ENCODE data around the gene GDF9.

The GDF9 gene

GRCh38 chr5:132817011-132817410 lies 49.3 kb downstream of the GDF9 start:
- no peak for DNase-seq (ENCODE audit: low spot score)

- DNase-seq (ENCODE audit: low spot score) = no peak
These were observed 49.7 kb downstream of the GDF9 start for GRCh38 chr5:132816554-132816953.

GRCh38 chr5:132816083-132816482 lies 50.2 kb downstream of the GDF9 start:
- no peak for DNase-seq (ENCODE audit: low spot score)

GRCh38 chr5:132815454-132815853 lies 50.8 kb downstream of the GDF9 start:
- DNase-seq (ENCODE audit: low spot score) = peak; percentile 56

- DNase-seq (ENCODE audit: low spot score) = no peak
These were observed 51.6 kb downstream of the GDF9 start for GRCh38 chr5:132814503-132815294.

GRCh38 chr5:132813599-132814502 lies 52.4 kb downstream of the GDF9 start:
- peak; percentile 52 for DNase-seq (ENCODE audit: low spot score)

- no peak for DNase-seq (ENCODE audit: low spot score)
These were observed 53.3 kb downstream of the GDF9 start, which contains the start of gene SOWAHA for GRCh38 chr5:132812781-132813598. TSS of gene SOWAHA (plus strand) at chr5:132813302. CDS start at chr5:132813622, 320 bp downstream.

GRCh38 chr5:132812123-132812765 lies 54.0 kb downstream of the GDF9 start:
- no peak for DNase-seq (ENCODE audit: low spot score)
